KOPT-K1 (cell line): ENCODE results near the gene MYOCOS.

Experiments used
- H3K27ac ChIP-seq: fragments of 200-600 bp; sonication (generic); 2 replicates; pipeline ENCODE4 v1.5.1; 2016; ENCODE audit warnings: antibody characterized with exemption, mild to moderate bottlenecking, low read depth, low read length; ENCODE audit not compliant: poor library complexity, severe bottlenecking
- H3K36me3 ChIP-seq: fragments of 200-600 bp; sonication (generic); 2 replicates; pipeline ENCODE4 v1.5.1; 2017; ENCODE audit warnings: antibody characterized with exemption, mild to moderate bottlenecking, low read length, moderate library complexity; ENCODE audit not compliant: insufficient read depth
- H3K9me3 ChIP-seq: fragments of 200-600 bp; sonication (generic); 2 replicates; pipeline ENCODE4 v1.5.1; 2017; ENCODE audit warnings: antibody characterized with exemption, low read length, mild to moderate bottlenecking; ENCODE audit not compliant: insufficient read depth, poor library complexity, severe bottlenecking

Gene MYOCOS

DNA sequence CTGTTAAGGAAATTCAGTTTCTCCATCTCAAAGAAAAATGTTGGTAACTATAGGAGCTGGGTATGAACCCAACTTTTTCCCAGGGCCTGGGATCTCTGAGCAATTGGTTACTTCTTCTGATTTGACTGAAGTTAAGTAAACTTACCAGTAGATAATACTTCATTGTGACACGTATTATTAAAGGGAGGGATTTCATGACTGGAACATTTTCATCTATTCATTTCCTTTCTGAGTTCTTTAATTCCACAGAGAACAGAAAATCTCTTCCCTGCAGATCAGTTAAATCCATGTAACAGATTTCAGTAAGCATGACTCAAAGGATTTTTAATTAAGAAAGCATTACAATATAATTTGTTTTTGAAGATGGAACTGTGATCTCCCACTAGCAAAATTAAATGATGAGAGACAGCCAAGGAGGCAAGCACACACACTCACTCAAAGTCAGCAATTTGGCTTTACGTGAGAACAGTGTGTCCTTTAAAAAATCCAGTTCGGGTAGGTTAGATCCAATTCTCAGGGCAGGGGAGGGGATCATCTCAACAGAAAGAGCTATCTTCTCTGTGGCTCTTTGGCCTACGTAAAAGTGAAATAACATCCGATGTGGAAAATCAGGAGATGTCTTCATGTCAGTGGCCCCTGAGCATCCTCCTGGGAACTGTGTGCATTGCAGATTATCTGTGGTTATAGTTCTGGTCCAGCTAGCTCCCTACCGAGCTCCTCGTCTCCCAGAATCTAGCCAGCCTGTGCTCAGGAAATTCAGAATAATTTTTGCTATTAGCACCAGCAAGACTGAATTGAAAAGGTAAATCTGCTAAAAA, 41.2 kb downstream of the MYOCOS start:
- Histone ChIP-seq H3K36me3 (no peaks in the 10 kb centered on the region), H3K9me3 (no peaks in the 10 kb centered on the region), H3K27ac (no peak overlapping the region)

DNA sequence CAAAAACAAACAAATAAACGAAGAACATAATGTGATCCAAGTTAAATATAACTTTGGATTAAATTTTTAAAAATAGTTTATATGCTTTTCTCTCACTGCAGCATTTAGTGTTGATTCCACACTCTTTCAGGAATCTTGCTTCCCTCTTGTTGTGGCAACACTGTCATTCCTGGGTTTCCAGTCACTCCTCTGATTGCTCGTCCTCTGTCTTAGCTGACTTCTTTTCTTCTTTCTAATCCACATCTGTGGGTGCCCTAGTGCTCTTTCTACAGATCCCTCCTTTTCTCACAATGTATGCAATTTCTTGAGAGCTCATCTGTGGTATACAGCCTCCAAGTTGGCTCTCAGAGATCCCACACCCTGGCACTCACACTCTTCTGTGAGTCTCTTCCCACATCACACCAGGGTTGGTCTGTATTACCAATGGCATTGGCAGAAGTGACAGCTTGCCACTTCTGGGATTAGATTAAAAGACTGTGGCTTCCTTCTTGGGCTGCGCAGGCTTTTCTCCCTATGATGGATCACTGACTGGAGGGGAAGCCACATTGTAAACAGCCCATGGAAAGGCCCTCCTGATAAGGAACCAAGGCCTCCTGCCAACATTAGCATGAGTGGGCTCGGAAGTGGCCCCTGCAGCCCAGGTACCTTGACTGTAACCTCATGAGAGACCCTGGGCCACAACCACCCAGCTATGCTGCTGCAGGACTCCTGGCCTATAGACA, 42.0 kb downstream of the MYOCOS start:
- no peak overlapping the region for H3K27ac ChIP-seq
- no peaks in the 10 kb centered on the region for H3K36me3 ChIP-seq
- no peaks in the 10 kb centered on the region for H3K9me3 ChIP-seq

DNA sequence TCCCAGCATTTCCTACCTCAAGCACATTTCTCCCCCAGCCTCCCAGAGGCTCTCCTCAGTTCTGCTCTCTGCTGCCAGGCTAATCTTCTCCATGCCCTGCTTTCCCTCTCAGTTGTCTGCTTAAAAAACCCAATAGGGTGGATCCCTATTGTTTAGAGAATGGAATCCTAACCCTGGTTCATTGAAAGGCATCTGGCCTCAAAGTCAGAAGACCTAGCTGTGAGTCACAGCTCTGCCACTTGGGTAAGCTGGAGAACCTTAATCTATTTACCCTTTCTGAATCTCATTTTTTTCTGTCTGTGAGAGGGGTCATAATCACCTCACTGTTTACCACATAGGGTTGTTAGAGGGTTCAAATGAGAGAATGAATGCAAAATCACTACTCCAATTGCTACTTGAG, 42.9 kb downstream of the MYOCOS start:
- Histone ChIP-seq H3K36me3 (no peaks in the 10 kb centered on the region), H3K9me3 (no peaks in the 10 kb centered on the region), H3K27ac (no peak overlapping the region)

DNA sequence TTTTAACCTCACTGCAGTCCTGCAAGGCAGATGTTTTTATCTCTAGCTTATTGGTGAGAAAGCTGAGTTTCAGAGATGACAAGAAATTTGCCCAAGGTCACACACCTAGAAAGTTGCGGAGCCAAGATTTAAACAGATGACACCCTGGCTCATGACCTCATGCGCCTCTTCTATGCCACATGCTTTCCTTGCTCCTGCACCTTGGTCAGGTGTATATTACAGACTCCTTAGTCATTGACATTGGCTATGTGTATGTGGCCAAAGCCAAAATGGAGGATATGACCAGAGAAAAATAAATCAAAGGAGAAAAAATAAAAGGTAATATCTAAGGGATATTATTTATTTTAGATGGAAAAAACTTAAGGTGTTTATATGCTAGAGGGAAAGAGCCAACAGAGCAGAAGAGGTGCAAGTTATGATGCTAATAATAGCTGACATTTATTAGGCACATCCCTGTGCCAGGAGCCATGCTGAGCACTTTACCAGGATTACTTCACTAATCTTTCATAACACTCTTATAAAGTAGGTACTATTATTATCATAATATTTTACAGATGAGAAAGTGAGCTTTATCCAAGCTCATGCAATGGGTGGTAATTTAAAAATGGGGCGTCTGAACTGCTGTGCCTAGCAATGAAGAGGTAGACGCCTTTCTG, 44.2 kb downstream of the MYOCOS start:
- Histone ChIP-seq H3K36me3 (no peaks in the 10 kb centered on the region), H3K27ac (no peak overlapping the region), H3K9me3 (no peaks in the 10 kb centered on the region)

DNA sequence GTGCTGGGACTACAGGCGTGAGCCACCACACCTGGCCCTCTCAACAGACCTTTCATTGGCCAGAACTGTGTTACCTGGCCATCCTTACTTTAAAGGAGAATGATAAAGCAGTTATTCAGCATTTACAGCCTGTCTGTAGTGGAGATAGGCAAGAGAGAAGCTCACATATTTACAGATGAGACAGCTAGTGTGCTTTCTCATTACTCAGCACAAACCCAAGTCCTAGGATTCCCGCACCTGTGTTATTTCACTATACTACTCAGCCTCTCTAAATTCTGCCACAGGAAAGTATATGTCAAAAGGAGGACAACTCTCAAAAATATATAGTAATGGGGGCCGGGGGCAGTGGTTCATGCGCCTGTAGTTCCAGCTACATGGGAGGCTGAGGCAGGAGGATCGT, 46.3 kb downstream of the MYOCOS start:
- Histone ChIP-seq H3K9me3 (no peaks in the 10 kb centered on the region), H3K27ac (no peak overlapping the region), H3K36me3 (no peaks in the 10 kb centered on the region)

DNA sequence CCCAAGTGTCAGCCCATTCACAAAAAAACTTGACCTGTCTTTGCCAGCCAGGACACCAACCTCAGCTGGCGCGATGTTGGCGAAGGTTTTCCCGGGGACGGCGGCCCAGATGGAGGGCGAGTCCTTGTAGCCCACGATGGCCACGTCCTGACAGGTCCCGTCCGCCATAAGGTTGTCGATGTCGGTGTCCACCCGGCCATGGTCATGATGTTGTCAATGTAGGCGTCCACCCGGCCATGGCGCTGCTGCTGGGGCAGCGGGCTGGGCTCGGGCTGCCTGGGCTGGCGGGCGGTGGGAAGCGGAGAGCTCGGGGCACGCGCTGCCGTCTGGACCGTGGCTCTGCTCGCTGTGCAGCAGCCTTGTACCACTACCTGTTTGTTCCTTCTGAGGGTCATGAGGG, 48.7 kb downstream of the MYOCOS start:
- no peak overlapping the region for H3K27ac ChIP-seq
- no peaks in the 10 kb centered on the region for H3K9me3 ChIP-seq
- no peaks in the 10 kb centered on the region for H3K36me3 ChIP-seq

DNA sequence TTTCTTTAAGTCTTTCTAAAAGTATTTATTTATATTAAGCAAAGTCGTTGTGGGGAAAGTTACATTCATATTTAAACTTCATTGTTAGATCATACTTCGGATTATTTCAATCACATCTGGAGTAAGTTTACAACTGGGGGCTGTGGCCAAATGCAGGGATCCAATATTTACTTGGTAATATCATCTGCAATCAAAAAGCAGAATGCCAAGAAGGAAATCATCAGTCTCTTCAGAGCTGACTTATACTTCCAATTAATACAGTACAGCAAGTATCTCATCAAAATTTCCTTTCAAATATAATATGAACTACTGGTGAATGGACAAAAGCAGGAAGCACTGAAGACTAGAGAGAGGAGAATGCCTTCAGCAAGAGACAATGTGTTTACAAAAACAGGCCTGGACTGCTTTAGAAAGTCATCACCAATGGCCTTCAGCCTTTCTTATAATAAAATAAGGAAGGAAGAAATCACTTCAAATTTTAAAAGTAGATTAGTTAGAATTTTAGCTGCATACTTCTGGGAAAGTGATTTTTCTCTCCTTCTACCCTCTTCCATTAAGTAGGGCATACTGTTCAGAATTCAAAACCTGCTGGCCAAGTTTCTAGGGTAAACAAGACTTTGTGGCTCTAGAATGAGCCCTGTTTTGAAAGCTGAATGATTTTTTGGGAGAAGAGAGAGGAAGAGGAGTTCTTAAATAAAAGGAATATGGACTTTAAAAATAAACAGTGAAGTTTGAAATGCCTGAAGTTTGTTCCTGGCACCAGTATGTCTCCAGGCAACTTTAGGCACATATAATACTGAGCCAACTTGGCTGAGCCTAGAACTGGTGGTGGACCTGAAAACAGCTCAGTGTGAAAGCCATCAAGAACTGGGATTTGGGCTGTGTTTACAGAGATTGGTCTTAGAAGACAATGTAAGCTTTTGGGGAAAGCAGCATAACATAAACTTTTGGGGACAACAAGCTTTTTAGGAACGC, 52.7 kb downstream of the MYOCOS start:
- Histone ChIP-seq H3K9me3 (no peaks in the 10 kb centered on the region), H3K36me3 (no peaks in the 10 kb centered on the region), H3K27ac (no peak overlapping the region)
